Fibroblast of lung (primary cell): Measurements from ENCODE around the gene KIF17.

Experiments
- CTCF ChIP-seq, 2 donors: IDR thresholded peaks in 1 of 2; conservative IDR thresholded peaks in 1 of 2; 1 replicate in 1 of 2; 2 replicates in 1 of 2; pipeline ENCODE4 v1.5.1; 2011 to 2012; ENCODE audit warnings: low read length in 2 of 2, control low read depth in 1 of 2, inconsistent platforms in 1 of 2, low read depth in 1 of 2, mild to moderate bottlenecking in 1 of 2
- EZH2 ChIP-seq: IDR thresholded peaks from 2 replicates; pipeline ENCODE4 v1.5.1; 2012; ENCODE audit warnings: low read length, control low read depth, mild to moderate bottlenecking; ENCODE audit errors: missing control alignments

- TF ChIP-seq CTCF (conservative IDR thresholded peaks at IDR 0.05 in 1 of 2, IDR thresholded peaks at IDR 0.05 in 1 of 2; ENCODE audit: low read depth in 1 of 2, low read length in 2 of 2) (no peak), EZH2 (no peak)
These were observed 7.1 kb downstream of the KIF17 start for GRCh38 chr1:20710469-20711284.
